Renal pelvis (tissue), 4 donors: ENCODE measurements around the gene PSEN1. TPM values are rescaled to one million over a fixed set of nuclear protein-coding genes. Genes with fewer than 3 reads are reported as not detected.

Experiments used
- DNase-seq: peaks from one replicate; pipeline ENCODE4 v3.0.0-alpha.2; 2013
- polyA plus RNA-seq, 3 donors: library from polyadenylated mRNA; unstranded; fragments of 120-200 nt; gene quantifications; one replicate each; pipeline ENCODE4 v1.2.1, GENCODE V29; 2013; ENCODE audit not compliant: insufficient read length in 3 of 3

The PSEN1 gene
- polyA plus RNA-seq, 3 donors, result 65.7 to 74.4 (median 65.8) TPM

- DNase-seq, result no peak
These were observed 101.6 kb downstream of the PSEN1 start for GRCh38 chr14:73237786-73238423.

- DNase-seq, result no peak
These were observed 102.1 kb downstream of the PSEN1 start for GRCh38 chr14:73238424-73238852.

- DNase-seq, result no peak
These were observed 102.6 kb downstream of the PSEN1 start for GRCh38 chr14:73238941-73239340.

GRCh38 chr14:73239393-73240241 lies 103.3 kb downstream of the PSEN1 start:
- no peak for DNase-seq

- DNase-seq, result no peak
These were observed 104.6 kb downstream of the PSEN1 start for GRCh38 chr14:73240816-73241480.

- no peak for DNase-seq
These were observed 105.3 kb downstream of the PSEN1 start for GRCh38 chr14:73241481-73242165.

- DNase-seq, result no peak
These were observed 106.1 kb downstream of the PSEN1 start for GRCh38 chr14:73242357-73242901.

- DNase-seq, result no peak
These were observed 107.0 kb downstream of the PSEN1 start for GRCh38 chr14:73243341-73243740.

- DNase-seq, result no peak
These were observed 107.4 kb downstream of the PSEN1 start for GRCh38 chr14:73243748-73244147.

- DNase-seq, result no peak
These were observed 108.4 kb downstream of the PSEN1 start for GRCh38 chr14:73244541-73245290.

- DNase-seq, result no peak
These were observed 109.4 kb downstream of the PSEN1 start for GRCh38 chr14:73245480-73246325.

GRCh38 chr14:73246387-73247150 lies 110.3 kb downstream of the PSEN1 start:
- no peak for DNase-seq

- no peak for DNase-seq
These were observed 112.0 kb downstream of the PSEN1 start for GRCh38 chr14:73248108-73248868.

- no peak for DNase-seq
These were observed 112.8 kb downstream of the PSEN1 start for GRCh38 chr14:73249108-73249507.

GRCh38 chr14:73249564-73250316 lies 113.4 kb downstream of the PSEN1 start:
- DNase-seq, result no peak

- DNase-seq, result no peak
These were observed 114.0 kb downstream of the PSEN1 start for GRCh38 chr14:73250317-73250713.

GRCh38 chr14:73250781-73251500 lies 114.6 kb downstream of the PSEN1 start:
- no peak for DNase-seq
